CD4-positive, alpha-beta T cell treated with Interleukin-6 for 4 hours (primary cell): ENCODE data around the gene LYVE1.
"Not testable (repeated sequence)": the region's sequence is repeated elsewhere in the genome, so short reads cannot be mapped to it uniquely, and the experiment has no call there.

Experiments
- DNase-seq: peaks from one replicate; pipeline ENCODE4 v3.0.0-alpha.2; 2020; ENCODE audit warnings: mixed read lengths

LYVE1 gene

GRCh38 chr11:10568486-10568941, at the start of gene LYVE1:
LYVE1 (minus strand) TSS chr11:10568665; CDS start chr11:10568532, 133 bp downstream.
- DNase-seq = no peak

GRCh38 chr11:10617551-10617950, 49.1 kb upstream of the LYVE1 start:
- no peak for DNase-seq

GRCh38 chr11:10611979-10612862, 43.8 kb upstream of the LYVE1 start:
- no peak for DNase-seq

- no peak for DNase-seq
These were observed 41.2 kb upstream of the LYVE1 start for GRCh38 chr11:10609636-10610035.

GRCh38 chr11:10608584-10608983, 40.1 kb upstream of the LYVE1 start:
- DNase-seq = no peak

- DNase-seq = no peak
These were observed 39.1 kb upstream of the LYVE1 start for GRCh38 chr11:10607462-10608132.

GRCh38 chr11:10606536-10607208, 38.2 kb upstream of the LYVE1 start:
- no peak for DNase-seq

- no peak for DNase-seq
These were observed 37.5 kb upstream of the LYVE1 start for GRCh38 chr11:10605941-10606381.

- DNase-seq = no peak
These were observed 36.3 kb upstream of the LYVE1 start for GRCh38 chr11:10604798-10605197.

GRCh38 chr11:10604340-10604748, 35.9 kb upstream of the LYVE1 start:
- DNase-seq = no peak

- DNase-seq = no peak
These were observed 35.3 kb upstream of the LYVE1 start for GRCh38 chr11:10603721-10604297.

- no peak for DNase-seq
These were observed 34.5 kb upstream of the LYVE1 start for GRCh38 chr11:10602945-10603344.

GRCh38 chr11:10602366-10602765, 33.9 kb upstream of the LYVE1 start:
- no peak for DNase-seq

GRCh38 chr11:10601837-10602236, 33.4 kb upstream of the LYVE1 start:
- DNase-seq = no peak

- DNase-seq = no peak
These were observed 32.2 kb upstream of the LYVE1 start for GRCh38 chr11:10600570-10601248.

- DNase-seq = no peak
These were observed 31.1 kb upstream of the LYVE1 start for GRCh38 chr11:10599388-10600175.

- no peak for DNase-seq
These were observed 30.4 kb upstream of the LYVE1 start for GRCh38 chr11:10598816-10599215.

GRCh38 chr11:10597877-10598351, 29.4 kb upstream of the LYVE1 start:
- no peak for DNase-seq

GRCh38 chr11:10595840-10596239, 27.4 kb upstream of the LYVE1 start:
- DNase-seq = not testable (repeated sequence)

GRCh38 chr11:10594407-10594806, 25.9 kb upstream of the LYVE1 start:
- no peak for DNase-seq

- no peak for DNase-seq
These were observed 23.9 kb upstream of the LYVE1 start for GRCh38 chr11:10592331-10592730.
